Activated CD4-positive, alpha-beta T cell treated with anti-CD3 and anti-CD28 coated beads for 36 hours (primary cell): Measurements from ENCODE around the gene HSPA1L. TPM values are rescaled to one million over a fixed set of nuclear protein-coding genes. Genes with fewer than 3 reads are reported as not detected.
"Not testable (repeated sequence)": the region's sequence is repeated elsewhere in the genome, so short reads cannot be mapped to it uniquely, and the experiment has no call there.

Source experiments
- ATAC-seq: fragments of 200-7000 bp; cut with Tn5 transposase; one replicate; pipeline ENCODE4 v1.10.0; 2021; ENCODE audit warnings: mild to moderate bottlenecking, moderate library complexity
- CTCF ChIA-PET: fragments of 350-600 bp; sonication (Branson Sonifier 250); formaldehyde crosslinking; loops from one replicate; lab custom pipeline; 2021; ENCODE audit warnings: antibody characterized with exemption; lab: Charles Lee
- POLR2A ChIA-PET: fragments of 350-600 bp; sonication (Branson Sonifier 250); formaldehyde crosslinking; loops from one replicate; lab custom pipeline; 2021; ENCODE audit warnings: antibody characterized with exemption, inconsistent platforms; lab: Charles Lee
- DNase-seq: peaks from one replicate; pipeline ENCODE4 v3.0.0-alpha.2; 2020
- H3K27ac Mint-ChIP-seq: one replicate; pipeline ENCODE4 v1.8.0; 2021; ENCODE audit warnings: mixed read lengths
- H3K27me3 Mint-ChIP-seq: one replicate; pipeline ENCODE4 v1.8.0; 2021; ENCODE audit warnings: mixed read lengths
- H3K36me3 Mint-ChIP-seq: one replicate; pipeline ENCODE4 v1.8.0; 2021; ENCODE audit warnings: low read depth, mixed read lengths
- H3K4me1 Mint-ChIP-seq: one replicate; pipeline ENCODE4 v1.8.0; 2021; ENCODE audit warnings: mixed read lengths
- H3K4me3 Mint-ChIP-seq: one replicate; pipeline ENCODE4 v1.8.0; 2021; ENCODE audit warnings: mild to moderate bottlenecking, moderate library complexity, mixed read lengths
- H3K9me3 Mint-ChIP-seq: one replicate; pipeline ENCODE4 v1.8.0; 2021; ENCODE audit warnings: low read depth, mixed read lengths
- intact Hi-C, 2 experiments: fragments of 100-400 bp; cut with DNase I in 1 of 2; cut with micrococcal nuclease in 1 of 2; formaldehyde crosslinking; loops; one replicate each; pipeline versions ENCODE4 v1.14.2 to v1.15.1; 2022 to 2024; cut with DNase I, micrococcal nuclease
- total RNA-seq, 2 experiments: library from RNA; stranded (reverse); gene quantifications; one replicate each; pipeline ENCODE4 v1.2.3, GENCODE V29; 2021

The HSPA1L gene
- total RNA-seq = 1 to 10 TPM; 1.9 to 2.2 TPM

DNA sequence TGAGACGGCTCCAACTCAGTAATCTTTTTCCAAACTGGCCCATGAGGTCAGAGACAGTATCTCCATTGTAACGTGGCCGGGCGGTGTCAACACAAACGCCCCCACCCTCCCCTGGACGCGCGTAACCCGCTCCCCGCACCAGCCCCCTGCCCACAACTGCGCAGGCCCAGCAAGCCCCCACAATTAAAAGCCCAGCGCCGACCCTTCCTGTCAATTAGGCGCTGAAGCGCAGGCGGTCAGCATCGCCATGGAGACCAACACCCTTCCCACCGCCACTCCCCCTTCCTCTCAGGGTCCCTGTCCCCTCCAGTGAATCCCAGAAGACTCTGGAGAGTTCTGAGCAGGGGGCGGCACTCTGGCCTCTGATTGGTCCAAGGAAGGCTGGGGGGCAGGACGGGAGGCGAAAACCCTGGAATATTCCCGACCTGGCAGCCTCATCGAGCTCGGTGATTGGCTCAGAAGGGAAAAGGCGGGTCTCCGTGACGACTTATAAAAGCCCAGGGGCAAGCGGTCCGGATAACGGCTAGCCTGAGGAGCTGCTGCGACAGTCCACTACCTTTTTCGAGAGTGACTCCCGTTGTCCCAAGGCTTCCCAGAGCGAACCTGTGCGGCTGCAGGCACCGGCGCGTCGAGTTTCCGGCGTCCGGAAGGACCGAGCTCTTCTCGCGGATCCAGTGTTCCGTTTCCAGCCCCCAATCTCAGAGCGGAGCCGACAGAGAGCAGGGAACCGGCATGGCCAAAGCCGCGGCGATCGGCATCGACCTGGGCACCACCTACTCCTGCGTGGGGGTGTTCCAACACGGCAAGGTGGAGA lies at the start of gene HSPA1L, which contains the start of gene HSPA1A:
Gene HSPA1L, minus strand, starts transcription at position 259 of the 814 bp plus-strand sequence. CDS start 3,311 bp downstream, outside the sequence.
Gene HSPA1A, plus strand, starts transcription at position 519 of the 814 bp plus-strand sequence. Its CDS starts 214 bp downstream, at position 733.
- peak; percentile 20 for ATAC-seq
- H3K4me3 Mint-ChIP-seq = peak within 1 kb of the TSS; percentile 72
- POLR2A ChIA-PET = interaction anchor here (1.1 kb wide), 1 partner anchor 21 kb away, joined by 3 read pairs; no protein-coding TSS in a partner anchor
- H3K27me3 Mint-ChIP-seq = no peaks in the 10 kb centered on the region
- peaks cover 10% of the 10 kb centered on the region for H3K36me3 Mint-ChIP-seq
- no peaks in the 10 kb centered on the region for H3K9me3 Mint-ChIP-seq
- intact Hi-C loops = no loop called here
- DNase-seq = peak; percentile 72
- H3K27ac Mint-ChIP-seq = peak within 1 kb of the TSS; percentile 94
- peaks cover 54% of the 10 kb centered on the region for H3K4me1 Mint-ChIP-seq
- CTCF ChIA-PET = interaction anchor here (0.6 to 1.2 kb wide), 5 partner anchors 8 to 325 kb away, joined by 3 to 5 read pairs (median 3); partner anchors contain the start of genes ABHD16A and HSPA1B

DNA sequence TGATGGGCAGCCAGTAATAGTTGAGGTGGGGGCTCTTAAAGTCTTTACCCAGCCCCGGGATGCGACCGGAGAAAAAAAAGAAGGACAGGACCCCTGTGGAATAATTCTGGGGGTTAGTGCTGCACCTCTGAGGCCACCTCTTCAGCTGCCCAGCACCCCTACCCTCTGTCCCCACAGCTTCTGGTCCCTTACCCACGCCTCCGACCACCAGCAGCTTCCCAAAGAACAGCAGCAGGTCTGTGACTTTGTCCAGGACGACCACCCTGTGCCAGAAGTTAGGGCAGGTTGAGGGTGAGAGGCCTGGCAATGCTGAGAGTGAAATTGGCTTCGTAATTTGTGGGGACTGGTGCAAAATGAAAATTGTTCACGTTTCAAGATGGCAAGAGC lies 49.7 kb upstream of the HSPA1L start:
- H3K27ac Mint-ChIP-seq = no peak overlapping the region
- CTCF ChIA-PET = interaction anchor here (0.8 to 1.4 kb wide), 5 partner anchors 17 to 135 kb away, joined by 3 to 4 read pairs (median 3); no protein-coding TSS in a partner anchor
- intact Hi-C loops = loop anchor here in 1 of 2 experiments (5.0 kb wide), 2 partner anchors 32 to 183 kb away; partner anchors contain the start of genes EHMT2 and LY6G5C

DNA sequence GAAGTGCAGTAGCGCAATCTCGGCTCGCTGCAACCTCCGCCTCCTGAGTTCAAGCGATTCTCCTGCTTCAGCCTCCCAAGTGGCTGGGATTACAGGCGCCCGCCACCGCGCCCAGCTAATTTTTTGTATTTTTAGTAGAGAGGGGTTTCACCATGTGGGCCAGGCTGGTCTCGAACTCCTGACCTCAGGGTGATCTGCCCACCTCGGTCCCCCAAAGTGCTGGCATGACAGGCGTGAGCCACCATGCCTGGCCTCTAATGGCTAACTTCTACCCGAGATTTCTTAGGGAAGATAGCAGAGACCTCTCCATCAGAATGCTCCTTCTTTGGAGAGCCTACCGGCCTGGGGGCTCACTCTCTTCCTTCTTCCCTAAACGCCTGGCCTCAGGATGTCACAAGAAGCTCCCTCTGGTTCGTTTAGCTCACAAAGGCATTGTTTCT lies 49.1 kb upstream of the HSPA1L start:
- not testable (repeated sequence) for H3K27me3 Mint-ChIP-seq, H3K9me3 Mint-ChIP-seq, DNase-seq, H3K36me3 Mint-ChIP-seq, ATAC-seq
- intact Hi-C loops = loop anchor here in 1 of 2 experiments (5.0 kb wide), 2 partner anchors 33 to 182 kb away; partner anchors contain the start of genes EHMT2 and LY6G5C
- peak overlapping the region; percentile 90 for H3K4me3 Mint-ChIP-seq
- peak overlapping the region; percentile 91 for H3K27ac Mint-ChIP-seq
- ChIA-PET POLR2A (interaction anchor here (1.3 to 1.8 kb wide), 2 partner anchors 58 to 199 kb away, joined by 3 to 12 read pairs; partner anchors contain the start of genes CSNK2B, GPANK1 and LSM2), CTCF (interaction anchor here (0.6 to 1.4 kb wide), 10 partner anchors 18 to 245 kb away, joined by 3 to 5 read pairs (median 3); partner anchors contain the start of gene ABHD16A)
- H3K4me1 Mint-ChIP-seq = peaks cover 27% of the 10 kb centered on the region

More for the DNA sequence above, 49.7 kb upstream of the HSPA1L start:
- POLR2A ChIA-PET = interaction anchor here (1.3 kb wide), 1 partner anchor 58 kb away, joined by 3 read pairs; the partner anchor contains the start of gene LSM2
- DNase-seq (no peak), ATAC-seq (no peak)
- Mint-ChIP-seq H3K4me3 (peak overlapping the region; percentile 90), H3K27me3 (no peaks in the 10 kb centered on the region), H3K9me3 (no peaks in the 10 kb centered on the region), H3K36me3 (no peaks in the 10 kb centered on the region), H3K4me1 (peaks cover 27% of the 10 kb centered on the region)

DNA sequence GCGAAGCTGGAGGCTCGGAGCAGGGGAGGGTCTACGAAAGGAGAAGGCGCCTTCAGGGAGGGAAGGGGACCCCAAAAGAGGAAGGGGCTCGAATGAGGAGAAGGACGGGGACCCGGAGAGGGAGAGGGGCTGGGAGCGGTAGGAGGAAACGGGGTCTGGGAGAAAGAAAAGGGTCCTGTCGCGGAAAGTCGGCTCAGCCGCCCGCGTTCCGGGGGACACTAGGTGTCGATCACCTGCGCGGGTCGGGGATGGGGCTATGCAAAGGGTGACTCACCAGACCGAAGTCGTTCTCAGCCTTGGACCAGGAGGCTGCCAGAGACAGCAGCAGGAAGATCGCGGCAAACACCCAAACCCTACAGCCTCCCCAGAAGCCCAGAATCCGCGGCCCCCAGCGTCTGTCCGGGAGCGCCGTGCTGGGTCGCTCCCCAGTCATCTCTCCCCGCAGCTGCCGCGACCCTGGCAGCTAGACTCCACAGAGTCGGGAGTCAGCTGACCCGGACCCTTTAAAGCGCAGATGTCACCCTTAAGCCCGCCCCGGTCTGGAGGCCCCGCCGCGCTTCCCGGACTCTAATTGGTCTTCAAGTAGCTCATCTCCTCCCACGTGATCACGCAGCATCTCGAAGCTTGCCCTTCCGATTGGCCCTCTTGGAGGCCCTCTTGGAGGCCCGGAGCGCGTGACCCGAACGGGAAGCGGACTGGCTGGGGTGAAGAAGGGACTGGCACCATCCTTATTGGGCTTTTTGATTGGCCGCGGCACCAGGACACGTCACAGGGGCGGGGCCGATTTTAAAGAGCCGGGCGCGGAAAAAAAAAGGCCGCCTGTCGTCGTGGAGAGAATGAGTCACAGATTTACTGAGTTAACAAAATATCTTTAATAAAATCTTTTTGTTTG lies 47.5 kb upstream of the HSPA1L start, which contains the start of gene NEU1:
Gene NEU1, minus strand, starts transcription at position 478 of the 892 bp plus-strand sequence. Its CDS starts 45 bp downstream, at position 433.
- CTCF ChIA-PET = interaction anchor here (0.5 to 1.5 kb wide), 17 partner anchors 9 to 320 kb away, joined by 3 to 6 read pairs (median 3); partner anchors contain the start of genes ABHD16A, CSNK2B, DDAH2 and EHMT2
- POLR2A ChIA-PET = interaction anchor here (0.6 to 1.8 kb wide), 13 partner anchors 21 to 1109 kb away, joined by 3 to 12 read pairs (median 3); partner anchors contain the start of genes CSNK2B, DDX39B, EHMT2 and GPANK1
- ATAC-seq (peak; percentile 98), DNase-seq (peak; percentile 100)
- intact Hi-C loops = loop anchor here (1.0 to 5.0 kb wide), 17 partner anchors 28 to 333 kb away; partner anchors contain the start of genes EHMT2 (in 2 of the 2), ABHD16A (in 1 of the 2), BAG6 (in 1 of the 2) and DDX39B (in 1 of the 2)
- no peaks in the 10 kb centered on the region for H3K27me3 Mint-ChIP-seq
- H3K4me3 Mint-ChIP-seq = peak within 1 kb of the TSS; percentile 90
- H3K9me3 Mint-ChIP-seq = no peaks in the 10 kb centered on the region
- peaks cover 27% of the 10 kb centered on the region for H3K4me1 Mint-ChIP-seq
- no peaks in the 10 kb centered on the region for H3K36me3 Mint-ChIP-seq
- peak within 1 kb of the TSS; percentile 91 for H3K27ac Mint-ChIP-seq

DNA sequence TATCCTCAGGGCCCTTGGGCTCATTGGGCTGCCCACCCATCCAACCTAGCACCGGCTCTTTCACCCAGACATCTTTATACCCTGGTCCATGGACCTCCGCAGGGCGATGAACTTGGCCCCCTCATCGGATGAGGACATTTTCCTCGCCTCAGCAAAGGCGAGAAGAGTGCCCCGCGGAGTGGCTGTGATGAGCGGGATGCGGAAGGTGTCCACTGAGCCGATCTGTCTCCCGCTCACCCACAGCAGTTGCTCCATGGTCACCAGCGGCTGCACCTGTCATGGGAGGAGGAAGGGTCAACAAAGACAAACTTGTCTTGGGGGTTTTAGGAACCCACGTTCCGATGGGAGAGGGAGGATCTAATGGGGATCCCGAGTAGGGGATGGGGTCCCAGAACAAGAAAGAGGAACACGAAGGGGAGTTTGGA lies 46.8 kb upstream of the HSPA1L start:
- Mint-ChIP-seq H3K27ac (peak overlapping the region; percentile 91), H3K27me3 (no peaks in the 10 kb centered on the region), H3K4me1 (peaks cover 27% of the 10 kb centered on the region), H3K36me3 (peaks cover 2% of the 10 kb centered on the region), H3K4me3 (peak overlapping the region; percentile 90), H3K9me3 (no peaks in the 10 kb centered on the region)
- POLR2A ChIA-PET = interaction anchor here (1.0 to 1.1 kb wide), 2 partner anchors 121 to 242 kb away, joined by 3 to 5 read pairs; partner anchors contain the start of gene MSH5
- DNase-seq (no peak), ATAC-seq (no peak)
- intact Hi-C loops = loop anchor here (1.0 to 5.0 kb wide), 7 partner anchors 27 to 315 kb away; partner anchors contain the start of genes EHMT2 (in 1 of the 2), LY6G5C (in 1 of the 2), NFKBIL1 (in 1 of the 2) and ZBTB12 (in 1 of the 2)
- CTCF ChIA-PET = interaction anchor here (1.1 to 1.3 kb wide), 2 partner anchors 10 to 320 kb away, joined by 3 read pairs; no protein-coding TSS in a partner anchor

DNA sequence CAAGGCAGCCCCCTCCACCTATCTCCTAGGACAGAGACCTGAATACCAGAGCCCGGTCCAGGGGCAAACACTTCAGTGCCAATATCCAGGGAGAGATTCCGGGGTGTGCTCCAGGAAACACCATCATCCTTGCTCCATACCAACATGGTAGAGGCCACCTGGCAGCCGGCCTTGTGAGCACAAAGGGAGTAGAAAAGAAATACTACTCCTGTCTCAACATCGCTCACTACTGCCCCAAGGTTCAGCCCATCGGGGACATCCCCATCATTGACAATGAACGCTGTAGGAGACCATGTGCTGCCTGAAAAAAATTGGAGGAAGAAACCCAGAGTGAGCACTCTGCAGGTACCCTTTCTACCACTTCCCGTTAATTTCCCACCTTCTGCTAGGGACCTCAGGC lies 46.1 kb upstream of the HSPA1L start:
- Mint-ChIP-seq H3K4me3 (peak overlapping the region; percentile 90), H3K9me3 (no peaks in the 10 kb centered on the region), H3K36me3 (peaks cover 2% of the 10 kb centered on the region), H3K4me1 (peaks cover 27% of the 10 kb centered on the region), H3K27ac (no peak overlapping the region), H3K27me3 (no peaks in the 10 kb centered on the region)
- CTCF ChIA-PET = no interaction called here
- POLR2A ChIA-PET = no interaction called here
- intact Hi-C loops = loop anchor here in 1 of 2 experiments (5.0 kb wide), 2 partner anchors 36 to 179 kb away; partner anchors contain the start of genes EHMT2 and LY6G5C
- DNase-seq = no peak
- ATAC-seq = no peak

DNA sequence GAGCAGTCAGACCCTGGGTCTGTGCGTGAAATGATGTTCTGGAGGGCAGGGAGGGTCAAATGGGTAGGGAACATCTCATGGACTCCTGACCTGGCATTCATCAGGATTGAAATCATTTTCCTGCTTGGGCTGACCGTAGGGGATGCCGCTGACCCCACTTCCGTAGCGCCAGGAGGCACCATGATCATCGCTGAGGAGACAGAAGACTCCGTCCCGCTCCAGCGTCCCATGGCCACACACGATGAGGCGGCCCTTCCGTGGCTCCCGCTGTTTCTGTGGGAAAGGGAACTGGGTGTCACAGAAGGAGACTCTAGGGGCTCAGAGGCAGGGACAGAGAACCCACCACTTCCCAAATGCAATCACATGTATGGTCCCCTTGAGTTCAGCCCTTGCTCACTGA lies 45.3 kb upstream of the HSPA1L start:
- Mint-ChIP-seq H3K27me3 (no peaks in the 10 kb centered on the region), H3K9me3 (no peaks in the 10 kb centered on the region), H3K27ac (no peak overlapping the region), H3K4me3 (no peak overlapping the region), H3K36me3 (peaks cover 2% of the 10 kb centered on the region), H3K4me1 (peaks cover 27% of the 10 kb centered on the region)
- no peak for ATAC-seq
- CTCF ChIA-PET = interaction anchor here (1.5 kb wide), 1 partner anchor 179 kb away, joined by 4 read pairs; the partner anchor contains the start of gene LY6G5C
- no peak for DNase-seq
- intact Hi-C loops = loop anchor here in 1 of 2 experiments (5.0 kb wide), 2 partner anchors 37 to 178 kb away; partner anchors contain the start of genes EHMT2 and LY6G5C
- POLR2A ChIA-PET = no interaction called here

DNA sequence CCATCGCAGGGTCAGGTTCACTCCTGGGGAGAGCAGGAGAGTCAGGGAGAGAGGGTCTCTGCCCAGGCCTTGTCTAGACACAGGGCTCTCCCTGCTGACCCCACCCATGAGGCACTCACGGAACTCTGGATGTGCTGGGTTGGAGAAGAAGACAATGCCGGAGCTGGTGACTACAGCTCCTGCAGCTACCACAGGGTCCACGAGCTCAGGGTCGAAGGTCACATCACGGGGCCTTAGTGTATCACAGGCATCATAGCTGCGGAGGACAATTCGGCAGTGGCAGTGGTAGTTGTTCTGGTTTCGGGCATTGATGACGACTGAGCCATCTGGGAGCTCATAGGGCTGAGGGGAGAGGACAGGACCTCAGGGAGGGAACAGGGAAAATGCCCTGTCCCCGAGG lies 44.8 kb upstream of the HSPA1L start:
- peaks cover 2% of the 10 kb centered on the region for H3K36me3 Mint-ChIP-seq
- H3K27me3 Mint-ChIP-seq = no peaks in the 10 kb centered on the region
- intact Hi-C loops = loop anchor here in 1 of 2 experiments (5.0 kb wide), 2 partner anchors 37 to 178 kb away; partner anchors contain the start of genes EHMT2 and LY6G5C
- ChIA-PET CTCF (interaction anchor here (1.5 kb wide), 1 partner anchor 179 kb away, joined by 4 read pairs; the partner anchor contains the start of gene LY6G5C), POLR2A (interaction anchor here (0.7 kb wide), 1 partner anchor 321 kb away, joined by 3 read pairs; no protein-coding TSS in a partner anchor)
- DNase-seq (no peak), ATAC-seq (no peak)
- H3K9me3 Mint-ChIP-seq = no peaks in the 10 kb centered on the region
- no peak overlapping the region for H3K4me3 Mint-ChIP-seq
- H3K4me1 Mint-ChIP-seq = peaks cover 27% of the 10 kb centered on the region
- H3K27ac Mint-ChIP-seq = no peak overlapping the region

DNA sequence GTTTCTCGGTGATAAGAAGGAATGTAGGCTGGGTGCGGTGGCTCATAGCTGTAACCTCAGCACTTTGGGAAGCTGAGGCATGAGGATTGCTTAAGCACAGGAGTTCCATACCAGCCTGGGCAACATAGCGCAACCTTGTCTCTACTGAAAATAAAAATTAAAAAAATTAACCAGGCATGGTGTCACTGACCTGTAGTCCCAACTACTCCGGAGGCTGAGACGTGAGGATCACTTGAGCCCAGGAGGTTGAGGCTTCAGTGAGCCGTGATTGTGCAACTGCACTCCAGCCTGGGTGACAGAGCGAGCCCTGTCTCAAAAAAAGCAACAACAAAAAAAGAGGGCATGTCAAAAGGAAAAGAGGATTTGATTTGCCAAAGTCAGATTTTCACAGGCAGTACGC lies 43.6 kb upstream of the HSPA1L start:
- Mint-ChIP-seq H3K4me1 (peaks cover 19% of the 10 kb centered on the region), H3K4me3 (no peak overlapping the region), H3K36me3 (peaks cover 2% of the 10 kb centered on the region), H3K27me3 (no peaks in the 10 kb centered on the region), H3K9me3 (no peaks in the 10 kb centered on the region), H3K27ac (no peak overlapping the region)
- CTCF ChIA-PET = interaction anchor here (1.5 kb wide), 1 partner anchor 178 kb away, joined by 4 read pairs; the partner anchor contains the start of gene LY6G5C
- POLR2A ChIA-PET = interaction anchor here (0.7 kb wide), 1 partner anchor 446 kb away, joined by 6 read pairs; no protein-coding TSS in a partner anchor
- DNase-seq (no peak), ATAC-seq (no peak)
- intact Hi-C loops = no loop called here
